H1 (cell line): ENCODE results near the gene COL2A1. TPM values are rescaled to one million over a fixed set of nuclear protein-coding genes. Genes with fewer than 3 reads are reported as not detected.

Source experiments
- CTCF ChIA-PET: fragments of 300-600 bp; sonication (Branson Sonifier 250); formaldehyde crosslinking; loops from one replicate; lab custom pipeline; 2021; ENCODE audit not compliant: partially characterized antibody; lab: Charles Lee
- POLR2A ChIA-PET: fragments of 300-600 bp; sonication (Branson Sonifier 250); formaldehyde crosslinking; loops from one replicate; lab custom pipeline; 2021; ENCODE audit warnings: inconsistent platforms; ENCODE audit not compliant: partially characterized antibody; lab: Charles Lee
- DNase-seq, 2 experiments: peaks; one replicate each; pipeline versions ENCODE4 v3.0.0 to v3.0.0-alpha.2; 2010 to 2022; ENCODE audit warnings: low spot score in 2 of 2, low read depth in 1 of 2, mixed read lengths in 1 of 2
- FAIRE-seq: peaks from 2 replicates; lab custom pipeline; 2011; peaks lifted over from hg19 to GRCh38; lab: Jason Lieb, UNC
- H2AFZ ChIP-seq: 2 replicates; pipeline ENCODE4 v1.8.1; 2012; ENCODE audit warnings: low read length, inconsistent platforms
- H2AK5ac ChIP-seq: 2 replicates; pipeline ENCODE4 v1.6.1; 2013; ENCODE audit warnings: low read depth, low read length
- H2BK120ac ChIP-seq: replicated peaks from 2 replicates; pipeline ENCODE3; 2013; ENCODE audit warnings: low read depth, low read length, inconsistent platforms
- H2BK12ac ChIP-seq: 2 replicates; pipeline ENCODE4 v1.6.1; 2013; ENCODE audit warnings: low read depth, low read length
- H2BK15ac ChIP-seq: 2 replicates; pipeline ENCODE4 v1.6.1; 2013; ENCODE audit warnings: low read length
- H2BK20ac ChIP-seq: 2 replicates; pipeline ENCODE4 v1.6.1; 2013; ENCODE audit warnings: low read length
- H2BK5ac ChIP-seq: 2 replicates; pipeline ENCODE4 v1.6.1; 2013; ENCODE audit warnings: low read depth, low read length
- H3K14ac ChIP-seq: 2 replicates; pipeline ENCODE4 v1.6.1; 2013; ENCODE audit warnings: inconsistent platforms; ENCODE audit not compliant: insufficient read length
- H3K18ac ChIP-seq: 2 replicates; pipeline ENCODE4 v1.6.1; 2013; ENCODE audit warnings: low read length; ENCODE audit errors: extremely low read depth
- H3K23ac ChIP-seq: 2 replicates; pipeline ENCODE4 v1.6.1; 2013; ENCODE audit warnings: inconsistent platforms; ENCODE audit not compliant: insufficient read length
- H3K23me2 ChIP-seq: 2 replicates; pipeline ENCODE4 v1.6.1; 2013; ENCODE audit warnings: low read depth, low read length
- H3K27ac ChIP-seq: 2 replicates; pipeline ENCODE4 v1.6.1; 2011; ENCODE audit warnings: low read depth, low read length, inconsistent platforms
- H3K27me3 ChIP-seq, 4 experiments: replicated peaks in 1 of 4; 1 replicate in 1 of 4; 2 replicates in 3 of 4; pipeline versions ENCODE4 v1.6.1 to v1.8.1; 2011 to 2013; ENCODE audit warnings: low read length in 3 of 4, mild to moderate bottlenecking in 3 of 4, inconsistent platforms in 2 of 4, mixed read lengths in 2 of 4, moderate library complexity in 1 of 4; ENCODE audit not compliant: control insufficient read depth in 3 of 4, insufficient read depth in 3 of 4; ENCODE audit errors: extremely low read depth in 1 of 4
- H3K36me3 ChIP-seq, 4 experiments: 2 replicates each; pipeline versions ENCODE4 v1.6.1 to v1.8.1; 2011 to 2013; ENCODE audit warnings: mild to moderate bottlenecking in 4 of 4, low read length in 3 of 4, moderate library complexity in 2 of 4, control low read depth in 1 of 4, inconsistent platforms in 1 of 4; ENCODE audit not compliant: insufficient read depth in 4 of 4, control insufficient read depth in 2 of 4
- H3K4ac ChIP-seq: replicated peaks from 2 replicates; pipeline ENCODE3; 2013; ENCODE audit warnings: low read length, low read depth, mixed read lengths, inconsistent platforms; ENCODE audit not compliant: insufficient read length
- H3K4me1 ChIP-seq, 4 experiments: replicated peaks in 1 of 4; 1 replicate in 1 of 4; 2 replicates in 3 of 4; pipeline versions ENCODE4 v1.6.1 to v1.8.1; 2011 to 2013; ENCODE audit warnings: low read length in 3 of 4, inconsistent platforms in 2 of 4, mixed read lengths in 1 of 4; ENCODE audit not compliant: insufficient read depth in 4 of 4, control insufficient read depth in 3 of 4
- H3K4me2 ChIP-seq, 2 experiments: 2 replicates each; pipeline versions ENCODE4 v1.6.1 to v1.8.1; 2011 to 2013; ENCODE audit warnings: low read depth in 2 of 2, low read length in 2 of 2, control low read depth in 1 of 2, inconsistent platforms in 1 of 2, mild to moderate bottlenecking in 1 of 2; ENCODE audit not compliant: insufficient read depth in 1 of 2
- H3K4me3 ChIP-seq, 4 experiments: fragments of 200-600, 300-600 bp in 1 of 4; sonication (generic), shearing (Covaris generic), sonication (Bioruptor Twin) in 1 of 4; 2 replicates each; pipeline versions ENCODE4 v1.5.1 to v1.8.1; 2011 to 2016; ENCODE audit warnings: low read length in 4 of 4, low read depth in 3 of 4, control low read depth in 2 of 4, inconsistent platforms in 2 of 4, mild to moderate bottlenecking in 2 of 4, mixed read lengths in 1 of 4, moderate library complexity in 1 of 4; ENCODE audit not compliant: insufficient read depth in 2 of 4; ENCODE audit errors: extremely low read depth in 1 of 4
- H3K56ac ChIP-seq: replicated peaks from 2 replicates; pipeline ENCODE3; 2013; ENCODE audit warnings: low read depth, mild to moderate bottlenecking, mixed read lengths, low read length, inconsistent platforms; ENCODE audit not compliant: insufficient read length
- H3K79me1 ChIP-seq: 2 replicates; pipeline ENCODE4 v1.6.1; 2013; ENCODE audit warnings: low read depth, low read length, control low read depth
- H3K79me2 ChIP-seq, 2 experiments: 2 replicates each; pipeline versions ENCODE4 v1.6.1 to v1.8.1; 2012 to 2013; ENCODE audit warnings: low read length in 2 of 2, mild to moderate bottlenecking in 2 of 2, inconsistent platforms in 1 of 2; ENCODE audit not compliant: insufficient read depth in 2 of 2, control insufficient read depth in 1 of 2
- H3K9ac ChIP-seq, 4 experiments: replicated peaks in 1 of 4; 1 replicate in 1 of 4; 2 replicates in 3 of 4; pipeline versions ENCODE4 v1.6.1 to v1.8.1; 2011 to 2013; ENCODE audit warnings: low read depth in 3 of 4, low read length in 3 of 4, control low read depth in 2 of 4, mild to moderate bottlenecking in 2 of 4, moderate library complexity in 2 of 4, inconsistent platforms in 1 of 4; ENCODE audit errors: extremely low read depth in 1 of 4
- H3K9me3 ChIP-seq, 2 experiments: 2 replicates each; pipeline versions ENCODE4 v1.6.1 to v1.8.1; 2012 to 2013; ENCODE audit warnings: mild to moderate bottlenecking in 2 of 2, moderate library complexity in 2 of 2, control low read depth in 1 of 2, inconsistent platforms in 1 of 2, low read depth in 1 of 2, low read length in 1 of 2, mixed read lengths in 1 of 2; ENCODE audit not compliant: insufficient read depth in 2 of 2
- H4K20me1 ChIP-seq, 2 experiments: replicated peaks in 1 of 2; 2 replicates each; pipeline versions ENCODE3 to v1.8.1; 2011 to 2013; ENCODE audit warnings: inconsistent platforms in 2 of 2, low read length in 2 of 2, mild to moderate bottlenecking in 1 of 2; ENCODE audit not compliant: insufficient read depth in 2 of 2, control insufficient read depth in 1 of 2
- H4K5ac ChIP-seq: 2 replicates; pipeline ENCODE4 v1.6.1; 2013; ENCODE audit warnings: low read length, low read depth, mixed read lengths, inconsistent platforms; ENCODE audit not compliant: insufficient read length
- H4K8ac ChIP-seq: 2 replicates; pipeline ENCODE4 v1.8.0; 2013; ENCODE audit warnings: mild to moderate bottlenecking, moderate library complexity, low read length, inconsistent platforms; ENCODE audit not compliant: insufficient read depth; ENCODE audit errors: extremely low read depth
- H4K91ac ChIP-seq: replicated peaks from 2 replicates; pipeline ENCODE3; 2013; ENCODE audit warnings: low read length, mixed read lengths, inconsistent platforms; ENCODE audit not compliant: insufficient read length
- BCL11A ChIP-seq, 2 experiments: IDR thresholded peaks; one replicate each; pipeline ENCODE4 v1.6.1; 2011; ENCODE audit warnings: low read depth in 2 of 2, low read length in 2 of 2, mild to moderate bottlenecking in 2 of 2
- EP300 ChIP-seq, 2 experiments: IDR thresholded peaks; 1 replicate in 1 of 2; 2 replicates in 1 of 2; pipeline ENCODE4 v1.6.1; 2011 to 2012; ENCODE audit warnings: low read depth in 2 of 2, low read length in 2 of 2, mild to moderate bottlenecking in 2 of 2, borderline replicate concordance in 1 of 2, inconsistent platforms in 1 of 2, moderate library complexity in 1 of 2
- JUND ChIP-seq: IDR thresholded peaks from 2 replicates; pipeline ENCODE4 v1.6.1; 2011; ENCODE audit warnings: mild to moderate bottlenecking, improper control_type of control experiment, low read length
- NRF1 ChIP-seq: IDR thresholded peaks from 2 replicates; pipeline ENCODE4 v1.6.1; 2011; ENCODE audit warnings: mild to moderate bottlenecking, low read depth, low read length, improper control_type of control experiment
- WGBS, 2 experiments: shearing (Covaris generic) in 1 of 2; methylation state at CpG; one replicate each; pipeline versions ENCODE4 v1.1.6 to v1.1.7; 2013 to 2015; ENCODE audit warnings: low lambda C conversion rate in 2 of 2, mixed read lengths in 2 of 2, inconsistent platforms in 1 of 2, low coverage in 1 of 2, missing lambda C conversion rate in 1 of 2; ENCODE audit not compliant: insufficient replicate concordance in 2 of 2, insufficient coverage in 1 of 2, insufficient read length in 1 of 2; ENCODE audit errors: extremely low coverage in 1 of 2, missing lambda C conversion rate in 1 of 2; 5-methylcytosine and 5-hydroxymethylcytosine counted together
- polyA plus RNA-seq, 7 experiments: library from polyadenylated mRNA; depleted of rRNA in 3 of 7; stranded (reverse) in 5 of 7; unstranded in 2 of 7; fragments of >200 nt in 5 of 7; fragments of 200-250 nt in 2 of 7; gene quantifications; 1 replicate in 5 of 7; 2 replicates in 1 of 7; 4 replicates in 1 of 7; pipeline versions ENCODE4 v1.2.1 to v1.2.3, GENCODE V29; 2011 to 2013; ENCODE audit warnings: missing spikeins in 2 of 7, mixed read lengths in 2 of 7
- total RNA-seq: library from RNA; stranded (reverse); fragmentation: NEBNext Ultra II Directional; extraction: Animal tissue kit (Norgen Biotek cat#: 25700); gene quantifications from 2 replicates; pipeline ENCODE4 v1.2.1, GENCODE V29; 2021

Gene COL2A1
- total and polyA plus RNA-seq, 2 of the 8 experiments (the other 6 are each of a cell fraction or from before 2014, with no cell fraction given) = 4.2 to 14.6 TPM

DNA sequence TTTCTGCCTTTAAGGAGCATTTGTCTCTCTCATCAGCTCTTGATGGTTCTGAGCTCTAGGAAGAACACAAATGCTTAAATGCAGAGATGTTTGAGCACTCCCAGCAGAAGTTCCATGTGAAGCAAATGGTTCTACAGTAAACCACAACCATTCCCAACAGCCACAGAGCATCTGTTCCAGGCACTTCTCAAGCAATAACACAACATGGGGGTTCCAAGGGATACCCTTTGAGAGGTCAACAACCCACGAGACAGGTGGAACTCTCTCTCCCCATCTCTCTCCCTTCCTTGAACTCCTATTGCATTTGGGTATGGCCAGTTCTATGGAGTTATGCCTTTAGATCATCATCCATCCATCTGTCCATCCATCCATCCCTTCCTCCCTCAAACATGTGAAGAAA is 5.2 kb upstream of the COL2A1 start:
- H3K56ac ChIP-seq = no peak overlapping the region
- TF ChIP-seq EP300 (IDR thresholded peaks at IDR 0.05; ENCODE audit: borderline replicate concordance in 1 of 2, low read depth in 2 of 2, low read length in 2 of 2) = no peak
- TF ChIP-seq JUND = no peak
- TF ChIP-seq NRF1 = no peak
- TF ChIP-seq BCL11A (IDR thresholded peaks at IDR 0.05; ENCODE audit: low read depth in 2 of 2, low read length in 2 of 2) = no peak
- H2BK5ac ChIP-seq = no peak overlapping the region
- H3K4ac ChIP-seq = no peak overlapping the region
- H3K18ac ChIP-seq = no peak overlapping the region
- POLR2A ChIA-PET = interaction anchor here (0.7 kb wide), 1 partner anchor 109 kb away, joined by 3 read pairs; no protein-coding TSS in a partner anchor
- H4K5ac ChIP-seq = no peak overlapping the region
- no peak overlapping the region for H3K14ac ChIP-seq
- H3K23me2 ChIP-seq = peaks cover 10% of the 10 kb centered on the region
- no peak overlapping the region for H3K23ac ChIP-seq
- no peaks in the 10 kb centered on the region for H3K36me3 ChIP-seq
- no peak overlapping the region for H3K9ac ChIP-seq
- no peak overlapping the region for H2AFZ ChIP-seq
- WGBS, 2 experiments = 79% methylated on average over 1 of the region's 1 CpG; no CpG with 5 or more reads in 1 of the 2 experiments
- no peaks in the 10 kb centered on the region for H3K9me3 ChIP-seq
- H3K79me1 ChIP-seq = no peaks in the 10 kb centered on the region
- no peak overlapping the region for H2BK12ac ChIP-seq
- H4K8ac ChIP-seq = no peak overlapping the region
- FAIRE-seq (no peak), DNase-seq (no peak)
- H2BK120ac ChIP-seq = no peak overlapping the region
- no peak overlapping the region for H3K4me2 ChIP-seq
- no peak overlapping the region for H3K27ac ChIP-seq
- no peak overlapping the region for H2BK15ac ChIP-seq
- CTCF ChIA-PET = interaction anchor here (1.0 to 1.8 kb wide), 5 partner anchors 9 to 63 kb away, joined by 3 to 5 read pairs (median 3); no protein-coding TSS in a partner anchor
- H4K91ac ChIP-seq = no peak overlapping the region
- H3K4me3 ChIP-seq = no peak overlapping the region
- peaks cover 0 to 11% (median 4%) of the 10 kb centered on the region in 4 experiments; a peak in 3 of 7 replicates for H3K4me1 ChIP-seq
- H4K20me1 ChIP-seq = peaks cover 0 to 6% of the 10 kb centered on the region in 2 experiments
- H3K27me3 ChIP-seq = peaks cover 83 to 100% (median 96%) of the 10 kb centered on the region in 4 experiments
- H2BK20ac ChIP-seq = no peak overlapping the region
- no peaks in the 10 kb centered on the region for H3K79me2 ChIP-seq
- H2AK5ac ChIP-seq = no peak overlapping the region
